Tibial artery (tissue), 4 donors: ENCODE data around the gene TUBA1B.
A peak's percentile ranks its signal among the peaks of the same experiment; 100 is the strongest.

Experiments
- DNase-seq, 2 donors: peaks; one replicate each; pipeline ENCODE4 v3.0.0-alpha.2; 2019
- H3K27ac ChIP-seq, 2 donors: fragments of 200-600 bp; sonication (generic) in 1 of 2; 1 replicate in 1 of 2; 2 replicates in 1 of 2; pipeline ENCODE4 v1.5.1; 2018 to 2019; ENCODE audit warnings: mild to moderate bottlenecking in 1 of 2
- H3K27me3 ChIP-seq, 2 donors: fragments of 200-600 bp; sonication (generic) in 1 of 2; one replicate each; pipeline versions ENCODE4 v1.5.1 to v1.6.0; 2016 to 2019
- H3K36me3 ChIP-seq, 3 donors: fragments of 200-600 bp; sonication (generic) in 2 of 3; one replicate each; pipeline ENCODE4 v1.5.1; 2016 to 2019; ENCODE audit warnings: mild to moderate bottlenecking in 2 of 3
- H3K4me1 ChIP-seq, 4 donors: fragments of 200-600 bp; sonication (generic) in 2 of 4; 1 replicate in 3 of 4; 2 replicates in 1 of 4; pipeline ENCODE4 v1.5.1; 2016 to 2019
- H3K4me3 ChIP-seq, 2 donors: fragments of 200-600 bp; sonication (generic) in 1 of 2; 1 replicate in 1 of 2; 2 replicates in 1 of 2; pipeline ENCODE4 v1.5.1; 2018 to 2019; ENCODE audit warnings: mild to moderate bottlenecking in 2 of 2
- H3K9me3 ChIP-seq, 3 donors: fragments of 200-600 bp; sonication (generic) in 1 of 3; one replicate each; pipeline ENCODE4 v1.5.1; 2016 to 2019
- CTCF ChIP-seq, 2 experiments: fragments of 200-600 bp in 1 of 2; fragments of 450-650 bp in 1 of 2; IDR thresholded peaks; one replicate each; pipeline ENCODE4 v1.5.1; 2017 to 2019; ENCODE audit warnings: antibody characterized with exemption in 2 of 2, mild to moderate bottlenecking in 1 of 2, moderate library complexity in 1 of 2
- intact Hi-C: fragments of 100-400 bp; cut with DNase I; formaldehyde crosslinking; loops from one replicate; pipeline ENCODE4 v1.15.0; 2023; ENCODE audit warnings: low total_unique reads

The TUBA1B gene

GRCh38 chr12:49105504-49106084 lies 25.6 kb downstream of the TUBA1B start:
- H3K9me3 ChIP-seq: no peaks in the 10 kb centered on the region
- H3K27ac ChIP-seq: no peak overlapping the region
- no peak for DNase-seq
- H3K36me3 ChIP-seq: peaks cover 41 to 64% (median 58%) of the 10 kb centered on the region in 3 donors
- H3K27me3 ChIP-seq: no peaks in the 10 kb centered on the region
- peaks cover 0 to 54% (median 40%) of the 10 kb centered on the region in 4 donors for H3K4me1 ChIP-seq
- no peak for TF ChIP-seq CTCF (IDR thresholded peaks at IDR 0.05)
- no peak overlapping the region for H3K4me3 ChIP-seq
- intact Hi-C loops: no loop called here

DNA sequence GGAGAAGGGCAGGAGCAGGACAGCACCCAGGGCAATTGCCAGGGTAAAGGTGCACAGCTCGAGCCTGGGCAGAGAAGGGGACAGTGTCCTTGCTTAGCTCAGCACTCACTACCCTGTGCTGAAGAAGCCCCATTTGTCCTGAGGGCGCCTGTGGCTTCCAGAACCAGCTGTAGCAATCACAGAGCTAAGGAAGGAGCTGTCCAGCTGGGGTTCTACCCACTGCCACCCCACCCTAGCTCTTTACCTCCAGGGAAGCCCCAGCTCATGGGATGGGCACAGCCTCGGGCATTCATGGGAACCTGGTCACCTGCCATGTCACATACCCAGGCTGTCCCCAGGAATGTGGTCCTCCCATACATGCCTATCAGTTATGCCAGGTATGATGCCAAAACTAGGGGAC lies 26.4 kb downstream of the TUBA1B start:
- H3K4me1 ChIP-seq: peaks cover 0 to 54% (median 40%) of the 10 kb centered on the region in 4 donors
- TF ChIP-seq CTCF (IDR thresholded peaks at IDR 0.05): no peak
- no peak for DNase-seq
- no peak overlapping the region for H3K27ac ChIP-seq
- H3K4me3 ChIP-seq: no peak overlapping the region
- H3K36me3 ChIP-seq: peaks cover 49 to 72% (median 66%) of the 10 kb centered on the region in 3 donors
- intact Hi-C loops: loop anchor here (5.0 kb wide), 1 partner anchor 72 kb away; no protein-coding TSS in a partner anchor
- no peaks in the 10 kb centered on the region for H3K9me3 ChIP-seq
- H3K27me3 ChIP-seq: no peaks in the 10 kb centered on the region

DNA sequence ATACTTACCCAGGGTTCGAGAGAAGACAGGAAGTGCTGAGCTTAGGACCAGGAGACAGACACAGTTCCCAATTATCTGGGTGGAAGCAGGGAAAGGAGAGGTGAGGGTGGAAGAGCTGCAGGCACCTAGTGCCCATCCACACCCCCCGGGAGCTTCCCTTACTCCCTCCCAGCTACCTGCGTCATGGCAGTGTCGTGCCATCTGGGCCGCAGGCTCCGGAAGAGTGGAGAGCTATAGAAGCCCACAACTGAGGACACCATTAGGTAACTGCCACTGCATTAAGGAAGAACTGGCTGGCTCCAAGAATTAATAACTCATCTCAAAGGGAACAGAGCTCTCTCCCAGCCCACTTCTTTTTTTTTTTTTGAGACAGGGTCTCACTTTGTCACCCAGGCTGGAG lies 30.8 kb downstream of the TUBA1B start:
- H3K4me1 ChIP-seq: peaks cover 0 to 13% (median 4%) of the 10 kb centered on the region in 4 donors
- intact Hi-C loops: loop anchor here (5.0 kb wide), 1 partner anchor 77 kb away; no protein-coding TSS in a partner anchor
- no peaks in the 10 kb centered on the region for H3K27me3 ChIP-seq
- no peak for DNase-seq
- H3K27ac ChIP-seq: no peak overlapping the region
- no peak for TF ChIP-seq CTCF (IDR thresholded peaks at IDR 0.05)
- H3K9me3 ChIP-seq: no peaks in the 10 kb centered on the region
- H3K4me3 ChIP-seq: no peak overlapping the region
- H3K36me3 ChIP-seq: peaks cover 82 to 94% (median 87%) of the 10 kb centered on the region in 3 donors

DNA sequence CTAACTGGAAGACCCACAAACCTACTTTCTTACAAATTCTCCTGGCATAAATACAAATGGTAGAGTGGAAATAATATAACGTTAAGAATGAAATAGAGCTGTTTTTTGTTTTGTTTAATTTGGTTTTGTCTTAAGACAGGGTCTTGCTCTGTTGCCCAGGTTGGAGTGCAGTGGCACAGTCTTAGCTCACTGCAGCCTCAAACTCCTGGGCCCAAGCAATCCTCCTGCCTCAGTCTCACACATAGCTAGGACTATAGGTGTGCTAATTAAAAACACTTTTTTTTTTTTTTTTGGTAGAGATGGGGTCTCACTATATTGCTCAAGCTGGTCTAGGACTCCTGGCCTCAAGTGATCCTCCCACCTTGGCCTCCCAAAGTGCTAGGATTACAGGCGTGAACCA lies 32.5 kb downstream of the TUBA1B start:
- no peak for TF ChIP-seq CTCF (IDR thresholded peaks at IDR 0.05)
- Histone ChIP-seq H3K4me3 (no peak overlapping the region), H3K9me3 (no peaks in the 10 kb centered on the region), H3K27me3 (peaks cover 0 to 14% of the 10 kb centered on the region in 2 donors), H3K36me3 (peaks cover 72 to 78% (median 72%) of the 10 kb centered on the region in 3 donors), H3K4me1 (peaks cover 0 to 17% (median 14%) of the 10 kb centered on the region in 4 donors), H3K27ac (no peak overlapping the region)
- intact Hi-C loops: no loop called here
- no peak for DNase-seq

GRCh38 chr12:49098035-49098451 lies 33.2 kb downstream of the TUBA1B start:
- Histone ChIP-seq H3K4me1 (peaks cover 0 to 20% (median 17%) of the 10 kb centered on the region in 4 donors), H3K4me3 (no peak overlapping the region), H3K27me3 (peaks cover 0 to 19% of the 10 kb centered on the region in 2 donors), H3K9me3 (no peaks in the 10 kb centered on the region), H3K27ac (no peak overlapping the region), H3K36me3 (peaks cover 65 to 72% (median 65%) of the 10 kb centered on the region in 3 donors)
- intact Hi-C loops: no loop called here
- peak; percentile 60 to 75 for TF ChIP-seq CTCF (IDR thresholded peaks at IDR 0.05)
- peak in 1 of 2 donors; percentile 48 for DNase-seq
